C1 segment of cervical spinal cord (tissue), 14 donors: ENCODE data around the gene PSORS1C1.
A peak's percentile ranks its signal among the peaks of the same experiment; 100 is the strongest.
"Not testable (repeated sequence)": the region's sequence is repeated elsewhere in the genome, so short reads cannot be mapped to it uniquely, and the experiment has no call there.

Source experiments
- DNase-seq, 14 donors: peaks; one replicate each; lab custom pipeline; 2025; lab: John Stamatoyannopoulos, UW

Gene PSORS1C1

GRCh38 chr6:31174378-31174777, 59.8 kb downstream of the PSORS1C1 start:
- no peak for DNase-seq

GRCh38 chr6:31175971-31176370, 61.4 kb downstream of the PSORS1C1 start:
- peak in 1 of 14 donors; percentile 32 for DNase-seq

GRCh38 chr6:31178143-31179041, 63.8 kb downstream of the PSORS1C1 start:
- no peak for DNase-seq

GRCh38 chr6:31179042-31179386, 64.4 kb downstream of the PSORS1C1 start:
- no peak for DNase-seq

- no peak for DNase-seq
Observed at GRCh38 chr6:31179896-31180295, 65.3 kb downstream of the PSORS1C1 start.

GRCh38 chr6:31180500-31180899, 65.9 kb downstream of the PSORS1C1 start:
- peak in 11 of 14 donors; percentile 3 to 72 (median 45) for DNase-seq

GRCh38 chr6:31183287-31183686, 68.7 kb downstream of the PSORS1C1 start:
- DNase-seq = not testable (repeated sequence)

GRCh38 chr6:31183859-31184258, 69.3 kb downstream of the PSORS1C1 start:
- not testable (repeated sequence) for DNase-seq

- not testable (repeated sequence) for DNase-seq
Observed at GRCh38 chr6:31185695-31186051, 71.1 kb downstream of the PSORS1C1 start.

- peak in 2 of 14 donors; percentile 12 to 13 for DNase-seq
Observed at GRCh38 chr6:31186052-31186734, 71.6 kb downstream of the PSORS1C1 start.

GRCh38 chr6:31187780-31188194, 73.2 kb downstream of the PSORS1C1 start:
- no peak for DNase-seq

- not testable (repeated sequence) for DNase-seq
Observed at GRCh38 chr6:31189223-31189622, 74.6 kb downstream of the PSORS1C1 start.
